Measurements from ENCODE around the gene CAMTA1. TPM values are rescaled to one million over a fixed set of nuclear protein-coding genes. Genes with fewer than 3 reads are reported as not detected.

The CAMTA1 gene
- total RNA-seq, 1 donor from 2014 or later = 99.0 TPM

DNA sequence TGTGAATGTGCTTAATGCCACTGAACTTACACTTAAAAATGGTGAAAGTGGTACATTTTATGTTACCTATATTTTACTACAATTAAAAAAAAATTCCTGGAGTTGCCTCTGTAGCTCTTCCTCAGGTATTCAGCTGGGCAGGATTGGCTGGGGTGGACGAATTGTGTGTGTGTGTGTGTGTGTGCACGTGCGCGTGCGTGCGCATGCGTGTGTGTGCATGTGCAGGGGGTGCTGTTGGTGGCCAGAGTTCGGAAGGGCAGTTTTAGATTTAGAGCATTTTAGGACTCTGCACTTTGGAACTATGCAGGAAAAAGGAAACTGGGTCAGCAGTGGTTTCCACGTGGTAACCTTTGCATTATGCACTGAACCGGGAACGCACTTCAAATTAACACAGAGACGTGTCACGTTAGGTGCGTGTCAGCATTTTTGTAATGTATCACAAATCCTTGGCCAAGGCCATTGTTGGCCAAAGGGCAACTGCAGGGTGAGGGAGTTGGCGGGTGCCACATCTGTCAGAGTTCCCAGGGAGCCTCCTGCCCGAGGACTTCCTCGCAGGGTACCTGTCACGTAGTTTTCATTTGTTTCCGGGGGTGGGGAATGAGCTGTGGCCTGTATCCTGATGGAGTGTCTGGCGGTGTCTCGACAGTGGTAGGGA lies 312.8 kb downstream of the CAMTA1 start:
- H3K9me3 Mint-ChIP-seq (ENCODE audit: low read depth) = no peaks in the 10 kb centered on the region
- peaks cover 46% of the 10 kb centered on the region for H3K27me3 Mint-ChIP-seq
- H3K27ac Mint-ChIP-seq = no peak overlapping the region

DNA sequence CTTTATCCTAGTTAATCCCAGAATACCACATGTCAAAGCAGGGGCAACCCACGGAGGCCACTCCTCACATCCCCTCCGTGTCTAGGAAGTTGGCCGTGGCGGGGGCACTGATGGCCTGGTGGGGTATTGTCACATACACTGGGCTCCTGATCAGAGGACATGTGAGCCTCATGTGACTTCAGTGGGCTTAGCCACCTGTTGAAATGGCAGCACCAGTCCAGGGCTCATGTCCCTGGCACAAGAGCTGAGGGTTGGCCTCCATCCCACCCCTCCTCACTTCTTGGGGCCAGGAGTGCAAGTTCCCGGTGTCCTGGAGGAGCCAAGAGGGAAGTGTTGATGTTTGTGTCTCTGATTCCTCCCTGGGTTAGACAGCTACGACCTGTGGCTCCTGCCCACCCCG lies 313.4 kb downstream of the CAMTA1 start:
- H3K27me3 Mint-ChIP-seq = peaks cover 43% of the 10 kb centered on the region
- H3K9me3 Mint-ChIP-seq (ENCODE audit: low read depth) = no peaks in the 10 kb centered on the region
- TF ChIP-seq, protein P1, sequence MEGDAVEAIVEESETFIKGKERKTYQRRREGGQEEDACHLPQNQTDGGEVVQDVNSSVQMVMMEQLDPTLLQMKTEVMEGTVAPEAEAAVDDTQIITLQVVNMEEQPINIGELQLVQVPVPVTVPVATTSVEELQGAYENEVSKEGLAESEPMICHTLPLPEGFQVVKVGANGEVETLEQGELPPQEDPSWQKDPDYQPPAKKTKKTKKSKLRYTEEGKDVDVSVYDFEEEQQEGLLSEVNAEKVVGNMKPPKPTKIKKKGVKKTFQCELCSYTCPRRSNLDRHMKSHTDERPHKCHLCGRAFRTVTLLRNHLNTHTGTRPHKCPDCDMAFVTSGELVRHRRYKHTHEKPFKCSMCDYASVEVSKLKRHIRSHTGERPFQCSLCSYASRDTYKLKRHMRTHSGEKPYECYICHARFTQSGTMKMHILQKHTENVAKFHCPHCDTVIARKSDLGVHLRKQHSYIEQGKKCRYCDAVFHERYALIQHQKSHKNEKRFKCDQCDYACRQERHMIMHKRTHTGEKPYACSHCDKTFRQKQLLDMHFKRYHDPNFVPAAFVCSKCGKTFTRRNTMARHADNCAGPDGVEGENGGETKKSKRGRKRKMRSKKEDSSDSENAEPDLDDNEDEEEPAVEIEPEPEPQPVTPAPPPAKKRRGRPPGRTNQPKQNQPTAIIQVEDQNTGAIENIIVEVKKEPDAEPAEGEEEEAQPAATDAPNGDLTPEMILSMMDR (IDR thresholded peaks at IDR 0.05; ENCODE audit: unreplicated experiment) = no peak
- no peak overlapping the region for H3K4me3 Mint-ChIP-seq (ENCODE audit: low read depth)
- H3K27ac Mint-ChIP-seq = no peak overlapping the region
- DNase-seq (ENCODE audit: low spot score, unreplicated experiment) = no peak
- peaks cover 12% of the 10 kb centered on the region for H3K4me1 Mint-ChIP-seq (ENCODE audit: low read depth)
- H3K36me3 Mint-ChIP-seq (ENCODE audit: insufficient read depth) = no peaks in the 10 kb centered on the region

More for the DNA sequence above, 312.8 kb downstream of the CAMTA1 start:
- peaks cover 14% of the 10 kb centered on the region for H3K4me1 Mint-ChIP-seq (ENCODE audit: low read depth)
- no peak overlapping the region for H3K4me3 Mint-ChIP-seq (ENCODE audit: low read depth)
- TF ChIP-seq, protein P1 (IDR thresholded peaks at IDR 0.05; ENCODE audit: unreplicated experiment) = no peak
- H3K36me3 Mint-ChIP-seq (ENCODE audit: insufficient read depth) = no peaks in the 10 kb centered on the region
- DNase-seq (ENCODE audit: low spot score, unreplicated experiment) = no peak

DNA sequence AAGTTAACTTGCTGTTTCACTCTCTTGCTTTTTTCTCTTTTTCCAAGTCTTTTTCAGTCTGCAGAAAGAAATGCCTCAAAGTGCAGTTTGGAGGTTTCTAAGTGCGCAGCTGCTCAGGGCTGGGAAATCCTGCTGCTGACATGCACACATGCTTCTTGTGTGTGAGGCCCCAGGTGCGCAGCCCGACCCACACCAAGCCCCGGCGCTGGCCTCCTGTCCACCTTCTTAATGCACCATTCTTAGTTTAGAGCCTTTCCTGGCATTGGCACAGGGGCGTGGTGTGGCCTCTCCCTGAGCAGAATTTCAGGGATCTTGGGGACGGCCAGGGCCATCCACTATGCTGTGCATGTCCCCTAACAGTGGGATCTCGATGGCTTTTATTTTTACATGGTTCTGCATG lies 315.2 kb downstream of the CAMTA1 start:
- DNase-seq (ENCODE audit: low spot score, unreplicated experiment) = no peak
- H3K27ac Mint-ChIP-seq = no peak overlapping the region
- no peaks in the 10 kb centered on the region for H3K9me3 Mint-ChIP-seq (ENCODE audit: low read depth)
- peaks cover under 1% of the 10 kb centered on the region for H3K4me1 Mint-ChIP-seq (ENCODE audit: low read depth)
- TF ChIP-seq, protein P1 (IDR thresholded peaks at IDR 0.05; ENCODE audit: unreplicated experiment) = no peak
- no peak overlapping the region for H3K4me3 Mint-ChIP-seq (ENCODE audit: low read depth)
- H3K27me3 Mint-ChIP-seq = peaks cover 43% of the 10 kb centered on the region
- H3K36me3 Mint-ChIP-seq (ENCODE audit: insufficient read depth) = no peaks in the 10 kb centered on the region

DNA sequence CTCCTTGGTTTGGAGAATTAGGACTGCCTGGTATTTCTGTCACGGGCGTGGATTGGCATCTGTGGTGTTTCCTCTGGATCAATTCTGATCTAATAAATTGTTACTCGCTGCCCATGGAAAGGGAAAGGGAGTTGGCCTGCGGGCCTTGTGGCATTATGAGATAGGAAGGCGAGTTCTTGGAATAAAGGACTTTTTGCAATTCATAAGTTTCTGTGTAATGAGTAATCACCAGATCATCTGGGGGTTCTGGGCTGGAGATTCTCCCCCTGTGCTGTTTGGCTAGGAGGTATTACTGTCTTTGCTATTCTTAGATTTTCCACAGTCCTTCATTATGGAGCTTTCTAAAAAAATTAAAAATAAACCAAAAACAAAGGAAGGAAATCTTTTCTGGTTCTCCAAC lies 315.9 kb downstream of the CAMTA1 start:
- Mint-ChIP-seq H3K27ac (no peak overlapping the region), H3K4me1 (ENCODE audit: low read depth) (no peaks in the 10 kb centered on the region), H3K9me3 (ENCODE audit: low read depth) (no peaks in the 10 kb centered on the region), H3K36me3 (ENCODE audit: insufficient read depth) (no peaks in the 10 kb centered on the region), H3K4me3 (ENCODE audit: low read depth) (no peak overlapping the region), H3K27me3 (peaks cover 37% of the 10 kb centered on the region)
- TF ChIP-seq, protein P1 (IDR thresholded peaks at IDR 0.05; ENCODE audit: unreplicated experiment) = no peak
- DNase-seq (ENCODE audit: low spot score, unreplicated experiment) = no peak

DNA sequence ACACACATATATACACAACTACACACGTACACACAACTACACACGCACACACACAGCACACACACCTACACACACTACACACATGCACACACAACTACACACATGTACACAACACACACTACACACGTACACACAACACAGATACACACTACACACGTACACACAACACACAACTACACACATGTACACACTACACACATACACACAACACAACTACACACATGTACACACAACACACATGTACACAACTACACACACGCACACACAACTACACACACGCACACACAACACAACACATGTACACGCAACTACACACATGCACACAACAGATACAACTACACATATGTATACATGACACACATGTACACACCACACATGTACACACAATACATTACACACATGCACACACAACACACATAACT lies 318.1 kb downstream of the CAMTA1 start:
- no peaks in the 10 kb centered on the region for H3K9me3 Mint-ChIP-seq (ENCODE audit: low read depth)
- no peak for DNase-seq (ENCODE audit: low spot score, unreplicated experiment)
- H3K4me1 Mint-ChIP-seq (ENCODE audit: low read depth) = peaks cover 3% of the 10 kb centered on the region
- H3K27me3 Mint-ChIP-seq = peaks cover 24% of the 10 kb centered on the region
- H3K4me3 Mint-ChIP-seq (ENCODE audit: low read depth) = no peak overlapping the region
- TF ChIP-seq, protein P1 (IDR thresholded peaks at IDR 0.05; ENCODE audit: unreplicated experiment) = no peak
- no peak overlapping the region for H3K27ac Mint-ChIP-seq
- no peaks in the 10 kb centered on the region for H3K36me3 Mint-ChIP-seq (ENCODE audit: insufficient read depth)

Data from progenitor cell of endocrine pancreas (in vitro differentiated cells).